Skeletal muscle satellite cell (primary cell): ENCODE data around the gene TRMT10B.
"Not testable (repeated sequence)": the region's sequence is repeated elsewhere in the genome, so short reads cannot be mapped to it uniquely, and the experiment has no call there.

Source experiments
- H3K27me3 ChIP-seq: 2 replicates; pipeline ENCODE4 v1.7.0; 2013; ENCODE audit warnings: low read length; ENCODE audit not compliant: control insufficient read depth, insufficient read depth
- H3K36me3 ChIP-seq: 2 replicates; pipeline ENCODE4 v1.7.0; 2013; ENCODE audit warnings: mild to moderate bottlenecking, control low read depth, low read length; ENCODE audit not compliant: insufficient read depth
- H3K4me1 ChIP-seq: 2 replicates; pipeline ENCODE4 v1.7.0; 2013; ENCODE audit warnings: low read length; ENCODE audit not compliant: control insufficient read depth, insufficient read depth
- H3K4me2 ChIP-seq: 2 replicates; pipeline ENCODE4 v1.7.0; 2013; ENCODE audit warnings: mild to moderate bottlenecking, low read length
- H3K4me3 ChIP-seq: 2 replicates; pipeline ENCODE4 v1.7.0; 2013; ENCODE audit warnings: low read length
- H3K9ac ChIP-seq: 2 replicates; pipeline ENCODE4 v1.7.0; 2013; ENCODE audit warnings: mild to moderate bottlenecking, low read depth, low read length, moderate library complexity
- H3K9me3 ChIP-seq: replicated peaks from 2 replicates; pipeline ENCODE4 v1.7.0; 2013; ENCODE audit warnings: mild to moderate bottlenecking, control low read depth, low read length

TRMT10B gene

GRCh38 chr9:37806271-37806670 is 52.7 kb downstream of the TRMT10B start:
- Histone ChIP-seq H3K27me3 (no peaks in the 10 kb centered on the region), H3K36me3 (peaks cover 4% of the 10 kb centered on the region), H3K4me1 (peaks cover 13% of the 10 kb centered on the region), H3K9me3 (no peaks in the 10 kb centered on the region), H3K4me3 (no peak overlapping the region), H3K4me2 (no peak overlapping the region), H3K9ac (no peak overlapping the region)

- not testable (repeated sequence) for H3K36me3 ChIP-seq, H3K9ac ChIP-seq, H3K27me3 ChIP-seq, H3K9me3 ChIP-seq, H3K4me1 ChIP-seq, H3K4me2 ChIP-seq, H3K4me3 ChIP-seq
Measured at GRCh38 chr9:37809676-37810075, 56.1 kb downstream of the TRMT10B start.

- Histone ChIP-seq H3K4me1 (no peaks in the 10 kb centered on the region), H3K27me3 (no peaks in the 10 kb centered on the region), H3K9me3 (no peaks in the 10 kb centered on the region), H3K36me3 (no peaks in the 10 kb centered on the region), H3K4me2 (no peak overlapping the region), H3K4me3 (no peak overlapping the region), H3K9ac (no peak overlapping the region)
Measured at GRCh38 chr9:37811906-37812476, 58.4 kb downstream of the TRMT10B start.

- Histone ChIP-seq H3K27me3 (no peaks in the 10 kb centered on the region), H3K4me2 (no peak overlapping the region), H3K9ac (no peak overlapping the region), H3K4me1 (no peaks in the 10 kb centered on the region), H3K4me3 (no peak overlapping the region), H3K9me3 (no peaks in the 10 kb centered on the region), H3K36me3 (no peaks in the 10 kb centered on the region)
Measured at GRCh38 chr9:37812773-37813379, 59.3 kb downstream of the TRMT10B start.

- Histone ChIP-seq H3K4me3 (no peak overlapping the region), H3K4me2 (no peak overlapping the region), H3K4me1 (no peaks in the 10 kb centered on the region), H3K9ac (no peak overlapping the region), H3K27me3 (no peaks in the 10 kb centered on the region), H3K36me3 (peaks cover 16% of the 10 kb centered on the region), H3K9me3 (no peaks in the 10 kb centered on the region)
Measured at GRCh38 chr9:37818849-37819248, 65.2 kb downstream of the TRMT10B start.

GRCh38 chr9:37820142-37820541 is 66.5 kb downstream of the TRMT10B start:
- Histone ChIP-seq H3K27me3 (no peaks in the 10 kb centered on the region), H3K9ac (no peak overlapping the region), H3K4me3 (no peak overlapping the region), H3K4me1 (no peaks in the 10 kb centered on the region), H3K36me3 (peaks cover 23% of the 10 kb centered on the region), H3K9me3 (no peaks in the 10 kb centered on the region), H3K4me2 (no peak overlapping the region)

GRCh38 chr9:37825174-37825573 is 71.6 kb downstream of the TRMT10B start:
- not testable (repeated sequence) for H3K27me3 ChIP-seq, H3K9me3 ChIP-seq, H3K9ac ChIP-seq, H3K4me1 ChIP-seq, H3K4me3 ChIP-seq, H3K4me2 ChIP-seq
- H3K36me3 ChIP-seq, result peaks cover 25% of the 10 kb centered on the region

GRCh38 chr9:37827483-37828165 is 74.0 kb downstream of the TRMT10B start:
- no peaks in the 10 kb centered on the region for H3K9me3 ChIP-seq
- H3K9ac ChIP-seq, result no peak overlapping the region
- no peaks in the 10 kb centered on the region for H3K4me1 ChIP-seq
- H3K4me2 ChIP-seq, result no peak overlapping the region
- no peak overlapping the region for H3K4me3 ChIP-seq
- H3K36me3 ChIP-seq, result peaks cover 18% of the 10 kb centered on the region
- H3K27me3 ChIP-seq, result no peaks in the 10 kb centered on the region
